H7 (cell line): ENCODE results near the gene ASAP2. TPM values are rescaled to one million over a fixed set of nuclear protein-coding genes. Genes with fewer than 3 reads are reported as not detected.

ENCODE experiments used
- DNase-seq: peaks from one replicate; pipeline ENCODE4 v3.0.0; 2012
- H3K27me3 ChIP-seq: 2 replicates; pipeline ENCODE4 v1.6.0; 2011; ENCODE audit warnings: mild to moderate bottlenecking, low read length; ENCODE audit not compliant: control insufficient read depth, insufficient read depth
- H3K36me3 ChIP-seq: replicated peaks from 2 replicates; pipeline ENCODE4 v1.5.1; 2011; ENCODE audit warnings: low read length; ENCODE audit not compliant: control insufficient read depth, insufficient read depth
- H3K4me3 ChIP-seq: 2 replicates; pipeline ENCODE4 v1.5.1; 2011; ENCODE audit warnings: low read depth, mild to moderate bottlenecking, control low read depth, low read length, moderate library complexity; ENCODE audit not compliant: insufficient read depth
- total RNA-seq: library from RNA; depleted of rRNA; stranded (reverse); fragments of >200 nt; shearing (Covaris generic); gene quantifications from 2 replicates; pipeline ENCODE4 v1.2.3, GENCODE V29; 2014

ASAP2 gene
- total RNA-seq, 1 experiment from 2014 or later = 5.2 TPM

DNA sequence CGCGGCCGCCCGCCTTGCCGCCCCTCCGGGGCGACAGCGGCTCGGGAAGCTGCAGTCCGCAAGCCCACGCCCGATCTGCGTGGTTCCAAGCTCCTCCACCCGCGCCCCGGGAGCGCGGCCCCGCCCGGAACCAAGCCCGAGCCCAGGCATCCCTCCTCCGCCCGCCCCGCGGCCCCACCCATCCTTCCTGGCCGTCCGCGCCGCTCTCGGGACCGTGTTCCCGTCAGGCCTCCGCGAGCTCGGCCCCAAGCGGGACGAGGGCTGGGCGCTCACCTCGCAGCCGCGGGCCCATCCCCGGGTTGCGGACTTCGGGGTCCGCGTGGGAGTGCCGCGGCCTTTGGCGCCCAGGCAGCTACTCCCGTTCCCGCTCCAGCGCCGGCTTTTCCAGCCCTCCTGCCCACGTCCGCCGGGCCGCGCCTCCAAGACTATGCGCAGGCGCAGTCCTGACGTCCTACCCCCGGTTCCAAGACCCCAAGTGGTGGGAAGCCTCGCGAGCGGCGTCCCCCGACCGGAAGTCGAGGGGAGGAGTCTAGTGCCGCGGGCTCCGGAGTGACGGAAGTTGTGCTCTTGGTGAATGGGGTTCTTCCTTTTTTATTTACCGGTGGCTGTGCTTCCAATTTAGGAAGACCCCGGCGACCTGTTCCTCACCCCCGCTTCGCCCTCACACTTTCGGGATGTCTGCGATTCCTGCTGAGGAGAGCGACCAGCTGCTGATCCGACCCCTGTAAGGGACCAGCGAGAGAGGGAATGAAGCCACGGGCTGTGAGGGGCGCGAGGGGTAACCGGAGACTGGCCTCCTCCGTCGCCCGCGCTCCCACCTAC, 216.7 kb downstream of the ASAP2 start, which contains the start of the genes CPSF3 and ITGB1BP1:
TSS of gene CPSF3 (plus strand) at position 555 of the 822 bp plus-strand sequence. CDS start at position 675, 120 bp downstream.
TSS of gene ITGB1BP1 (minus strand) at position 429 of the 822 bp plus-strand sequence. CDS start 4,831 bp downstream, outside the sequence.
- no peaks in the 10 kb centered on the region for H3K36me3 ChIP-seq
- H3K27me3 ChIP-seq = no peaks in the 10 kb centered on the region
- H3K4me3 ChIP-seq = peak within 1 kb of the TSS; percentile 87
- DNase-seq = peak; percentile 99

DNA sequence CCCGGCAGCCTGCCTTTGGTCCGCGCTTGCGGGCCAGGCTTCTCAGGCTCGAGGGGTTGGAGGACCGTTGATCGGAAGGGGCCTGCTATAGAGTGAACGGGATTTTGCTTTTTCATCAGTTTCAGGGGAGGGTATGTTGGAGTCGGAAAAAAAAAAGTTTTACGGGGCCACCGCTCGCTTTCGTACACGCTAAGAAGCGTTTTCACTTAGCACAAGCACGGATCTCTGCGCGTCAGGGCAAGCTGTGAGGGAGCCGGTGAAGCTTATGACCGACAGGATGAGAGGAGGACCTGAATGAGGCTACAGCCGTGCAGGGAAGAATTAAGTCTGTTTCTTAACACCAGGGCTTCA, 217.3 kb downstream of the ASAP2 start:
- DNase-seq = no peak
- H3K36me3 ChIP-seq = no peaks in the 10 kb centered on the region
- no peaks in the 10 kb centered on the region for H3K27me3 ChIP-seq
- peak overlapping the region; percentile 87 for H3K4me3 ChIP-seq

DNA sequence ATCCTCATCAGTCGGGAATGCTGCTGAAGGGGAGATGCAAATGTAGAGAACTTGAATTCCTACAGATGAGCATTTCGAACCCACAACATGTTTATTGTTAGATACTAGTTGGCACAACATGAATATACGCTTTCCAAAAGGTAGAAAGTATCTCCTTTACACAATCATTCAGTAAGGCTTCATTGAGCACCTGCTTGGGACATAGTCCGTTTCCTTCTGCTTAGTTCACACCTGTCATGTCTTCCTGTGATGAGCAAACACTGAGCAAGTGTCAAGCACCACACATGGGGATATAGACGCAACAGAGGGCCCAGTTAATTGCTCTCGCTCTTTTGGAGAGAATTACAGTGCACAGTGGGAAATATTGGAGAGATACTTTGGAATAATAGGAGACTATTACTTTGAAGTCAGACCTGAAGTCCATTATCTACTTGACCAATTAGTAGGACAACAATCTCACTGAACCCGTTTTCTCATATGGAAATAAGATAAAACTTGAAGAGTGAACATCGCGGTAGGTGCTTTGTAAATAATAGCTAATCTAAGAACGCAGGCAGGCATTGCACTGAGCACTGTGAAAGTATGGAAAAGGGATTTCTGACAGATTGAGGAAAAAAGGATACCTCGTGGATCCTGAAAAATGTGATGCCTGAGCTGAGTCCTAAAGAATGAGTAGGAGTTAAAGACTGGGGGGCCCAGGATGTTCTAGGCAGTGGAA, 218.0 kb downstream of the ASAP2 start:
- DNase-seq = no peak

DNA sequence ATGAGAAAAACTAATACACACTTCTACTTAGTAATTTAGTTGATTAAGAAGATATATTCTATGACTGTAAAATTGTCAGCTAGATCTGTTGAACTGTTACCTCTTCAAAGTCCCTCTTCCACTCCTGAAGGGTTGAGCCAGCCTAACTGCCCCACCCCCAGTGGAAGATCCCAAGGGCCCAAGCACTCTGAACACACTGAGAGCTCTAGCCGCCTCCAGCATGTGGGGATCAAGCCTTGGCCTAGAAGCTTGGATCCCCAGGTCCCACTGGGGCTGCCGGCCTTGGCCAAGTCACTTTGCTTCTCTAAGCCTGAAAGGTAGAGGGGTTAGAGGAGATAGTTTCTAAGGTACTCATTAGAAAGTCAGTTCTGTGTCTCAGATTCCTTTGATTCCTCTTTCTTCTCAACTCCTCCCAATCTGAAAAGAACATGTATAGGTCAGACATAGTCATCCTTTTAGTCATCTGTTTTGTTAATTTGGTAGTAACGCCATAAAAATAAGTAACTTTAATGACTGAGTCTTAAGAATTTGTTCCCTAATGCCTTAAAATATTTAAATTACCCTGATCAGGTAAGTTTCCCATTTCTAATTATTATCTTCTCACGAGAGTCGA, 222.5 kb downstream of the ASAP2 start:
- Histone ChIP-seq H3K36me3 (peaks cover 16% of the 10 kb centered on the region), H3K27me3 (no peaks in the 10 kb centered on the region), H3K4me3 (no peak overlapping the region)
- no peak for DNase-seq

More for the DNA sequence above, 218.0 kb downstream of the ASAP2 start:
- Histone ChIP-seq H3K4me3 (peak overlapping the region; percentile 87), H3K36me3 (peaks cover under 1% of the 10 kb centered on the region; the same call in 1 of the 2 replicates), H3K27me3 (no peaks in the 10 kb centered on the region)

DNA sequence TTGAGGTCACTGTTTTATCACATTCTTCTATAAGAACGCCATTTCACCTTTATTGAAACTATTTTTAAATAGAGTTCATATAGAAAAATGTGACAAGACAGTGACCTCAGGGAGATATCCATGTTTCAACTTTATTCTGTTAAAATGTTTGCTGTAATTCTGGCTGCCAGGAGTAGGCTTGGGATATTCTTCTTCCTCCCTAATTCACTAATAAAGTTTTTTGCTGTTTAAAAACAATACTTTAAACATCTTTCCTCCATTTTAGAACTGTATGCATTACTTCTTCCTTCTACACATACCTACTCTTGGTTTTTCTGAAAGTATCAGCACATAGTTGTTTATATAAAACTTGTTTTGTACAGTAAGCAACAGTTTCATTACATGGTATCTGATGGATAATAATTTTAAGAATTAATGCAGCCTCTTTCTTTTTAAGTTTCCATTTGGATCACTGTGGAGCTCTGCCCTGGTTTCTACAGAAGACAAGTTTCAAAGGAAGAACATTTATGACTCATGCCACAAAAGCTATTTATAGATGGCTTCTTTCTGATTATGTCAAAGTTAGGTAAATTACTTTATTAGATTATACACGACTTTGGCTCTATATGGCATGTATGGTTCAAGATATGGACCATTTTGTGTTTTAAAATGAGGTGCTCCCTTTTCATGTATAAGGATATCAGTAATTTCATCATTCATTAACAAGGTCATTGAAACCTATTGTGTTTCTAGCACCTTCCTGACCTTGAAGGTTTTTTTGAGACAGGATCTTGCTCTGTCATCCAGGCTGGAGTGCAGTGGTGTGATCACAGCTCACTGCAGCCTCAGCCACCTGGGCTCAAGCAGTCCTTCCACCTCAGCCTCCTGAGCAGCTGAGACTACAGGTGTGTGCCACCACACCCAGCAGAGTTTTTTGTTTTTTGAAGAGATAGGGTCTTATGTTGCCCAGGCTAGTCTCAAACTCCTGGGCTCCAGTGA, 224.0 kb downstream of the ASAP2 start:
- Histone ChIP-seq H3K27me3 (no peaks in the 10 kb centered on the region), H3K36me3 (peaks cover 18% of the 10 kb centered on the region), H3K4me3 (no peak overlapping the region)
- DNase-seq = no peak

DNA sequence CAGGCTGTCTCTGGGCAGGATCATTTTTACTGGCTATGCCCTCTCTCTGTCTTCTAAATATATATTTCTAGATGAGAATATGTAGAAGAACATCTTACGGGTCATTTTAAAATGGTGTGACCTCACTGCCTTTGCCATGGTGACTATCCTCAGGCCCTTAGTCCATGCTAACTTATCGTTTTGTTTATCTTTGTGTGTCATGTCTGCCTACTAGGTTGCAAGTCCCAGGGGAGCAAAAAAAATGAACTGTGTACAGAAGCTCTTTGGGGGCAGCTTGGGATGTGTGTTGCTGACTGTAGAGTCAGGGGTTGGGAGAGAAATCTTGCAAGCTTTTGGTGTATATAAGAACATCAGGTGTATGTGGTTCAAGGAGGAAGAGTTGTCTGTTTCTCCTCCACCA, 227.9 kb downstream of the ASAP2 start:
- DNase-seq = no peak
- Histone ChIP-seq H3K27me3 (no peaks in the 10 kb centered on the region), H3K4me3 (no peak overlapping the region), H3K36me3 (peaks cover 23% of the 10 kb centered on the region)

DNA sequence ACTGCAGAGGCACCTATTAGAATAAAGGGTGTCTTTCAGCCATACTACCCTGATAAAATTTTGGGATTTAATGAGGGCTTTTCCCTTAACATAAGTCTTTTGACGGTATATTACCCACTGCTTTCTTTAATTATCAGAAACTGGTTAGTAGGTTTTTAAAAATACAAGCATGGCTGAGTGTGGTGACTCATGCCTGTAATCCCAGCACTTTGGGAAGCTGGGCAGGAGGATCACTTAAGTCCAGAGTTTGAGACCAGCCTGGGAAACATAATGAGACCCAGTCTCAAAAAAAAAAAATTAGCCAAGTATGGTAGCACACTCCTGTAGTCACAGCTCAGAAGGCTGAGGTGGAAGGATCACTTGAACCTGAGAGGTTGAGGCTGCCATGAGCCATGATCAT, 232.9 kb downstream of the ASAP2 start:
- Histone ChIP-seq H3K36me3 (peaks cover 16% of the 10 kb centered on the region), H3K27me3 (no peaks in the 10 kb centered on the region), H3K4me3 (no peak overlapping the region)
- DNase-seq = no peak

DNA sequence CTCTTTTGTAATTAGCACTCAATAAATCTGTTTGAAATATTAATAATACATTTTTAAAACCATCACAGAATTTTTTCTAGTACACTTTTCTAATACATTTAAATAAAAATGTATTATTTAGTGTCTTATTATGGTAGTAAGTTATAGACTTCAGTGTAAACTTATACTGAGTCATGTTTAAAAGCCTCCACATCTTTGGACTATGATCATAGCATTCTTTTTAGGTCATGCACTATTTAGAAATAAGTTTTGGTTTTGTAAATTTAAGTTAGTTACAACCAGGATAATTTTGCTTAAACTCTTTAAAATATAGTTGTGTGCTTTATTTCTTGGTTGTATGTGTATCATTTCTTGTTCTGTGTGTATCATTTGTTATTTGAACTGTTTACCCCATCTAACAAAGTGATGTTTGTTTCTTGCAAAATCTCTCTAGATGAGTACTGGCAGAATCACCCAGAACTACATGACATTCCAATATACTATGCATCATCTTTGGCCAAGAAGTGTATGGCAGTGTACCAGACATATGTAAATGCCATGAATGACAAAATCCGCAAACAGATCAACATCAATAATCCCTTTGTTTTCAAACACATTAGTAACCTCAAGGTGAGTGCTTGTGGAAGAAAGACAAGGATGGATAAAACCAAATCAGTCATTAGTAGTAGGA, 233.6 kb downstream of the ASAP2 start:
- H3K4me3 ChIP-seq = no peak overlapping the region
- no peaks in the 10 kb centered on the region for H3K27me3 ChIP-seq
- peaks cover 16% of the 10 kb centered on the region for H3K36me3 ChIP-seq
- DNase-seq = no peak

DNA sequence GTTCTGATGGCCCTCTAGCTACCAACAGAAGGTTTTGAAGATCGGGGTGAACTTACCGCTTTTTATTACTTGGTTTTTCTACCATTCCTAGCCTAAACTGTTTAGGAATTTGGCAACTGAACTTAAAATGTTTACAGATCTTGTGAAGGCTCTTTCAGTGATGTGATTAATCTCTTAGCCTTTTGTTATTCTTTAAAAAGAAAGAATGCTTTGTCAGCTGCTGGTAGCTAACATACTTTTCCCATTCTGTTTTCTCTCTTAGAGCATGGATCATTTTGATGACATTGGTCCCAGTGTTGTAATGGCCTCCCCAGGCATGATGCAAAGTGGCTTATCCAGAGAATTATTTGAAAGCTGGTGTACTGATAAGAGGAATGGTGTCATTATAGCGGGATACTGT, 234.9 kb downstream of the ASAP2 start:
- H3K36me3 ChIP-seq = peaks cover 18% of the 10 kb centered on the region

DNA sequence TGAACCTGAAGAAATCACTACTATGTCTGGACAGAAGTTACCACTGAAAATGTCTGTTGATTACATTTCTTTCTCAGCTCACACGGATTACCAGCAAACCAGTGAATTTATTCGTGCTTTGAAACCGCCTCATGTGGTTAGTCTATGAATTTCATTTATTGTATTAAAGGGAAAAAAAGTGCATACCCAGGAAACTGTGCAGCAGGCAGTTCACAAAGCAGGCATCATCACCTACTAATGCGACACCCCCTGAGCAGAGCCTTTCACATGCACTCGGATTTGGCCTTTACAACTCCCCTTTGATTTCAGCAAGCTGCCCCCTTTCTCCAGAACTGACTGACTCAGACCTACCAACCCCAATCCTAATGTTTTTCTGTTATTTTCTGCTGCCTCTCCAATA, 236.9 kb downstream of the ASAP2 start:
- Histone ChIP-seq H3K4me3 (no peak overlapping the region), H3K36me3 (peaks cover 17% of the 10 kb centered on the region), H3K27me3 (no peaks in the 10 kb centered on the region)
- DNase-seq = no peak

More for the DNA sequence above, 234.9 kb downstream of the ASAP2 start:
- no peak for DNase-seq
- no peaks in the 10 kb centered on the region for H3K27me3 ChIP-seq
- no peak overlapping the region for H3K4me3 ChIP-seq

DNA sequence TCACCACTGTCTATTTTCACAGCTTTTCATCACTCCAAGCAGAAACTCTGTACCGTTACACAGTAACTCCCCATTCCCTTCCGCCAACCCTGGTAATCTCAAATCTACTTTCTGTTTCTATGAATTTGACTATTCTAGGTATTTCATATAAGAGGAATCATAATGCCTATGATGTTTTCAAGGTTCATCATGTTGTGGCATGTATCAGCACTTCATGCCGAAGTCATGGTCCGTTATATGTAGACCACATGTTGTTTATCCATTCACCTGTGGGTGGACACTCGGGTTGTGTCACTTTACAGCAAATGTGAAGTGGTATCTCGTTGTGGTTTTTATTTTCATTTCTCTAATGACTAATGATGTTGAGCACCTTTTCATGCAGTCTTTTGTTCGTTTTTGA, 238.5 kb downstream of the ASAP2 start:
- no peak for DNase-seq
- Histone ChIP-seq H3K36me3 (peaks cover 17% of the 10 kb centered on the region), H3K4me3 (no peak overlapping the region), H3K27me3 (no peaks in the 10 kb centered on the region)

DNA sequence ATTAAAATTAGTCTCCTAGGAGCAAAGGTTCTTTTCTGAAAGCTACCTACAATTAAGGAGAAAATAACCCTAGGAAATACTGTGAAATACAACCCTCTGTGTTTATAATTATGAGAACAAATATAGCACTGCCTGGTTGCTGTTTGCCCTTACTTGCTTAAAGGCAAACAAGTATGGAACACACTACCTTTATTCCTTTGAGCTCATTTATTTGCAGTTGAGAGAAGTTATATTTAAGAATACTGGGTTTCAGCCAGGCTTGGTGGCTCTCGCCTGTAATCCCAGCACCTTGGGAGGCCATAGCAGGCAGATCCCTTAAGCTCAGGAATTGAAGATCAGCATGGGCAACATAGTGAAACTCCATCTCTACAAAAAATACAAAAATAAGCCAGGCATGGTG, 244.6 kb downstream of the ASAP2 start:
- DNase-seq = no peak
- H3K4me3 ChIP-seq = no peak overlapping the region
- H3K36me3 ChIP-seq = peaks cover 10% of the 10 kb centered on the region
- H3K27me3 ChIP-seq = no peaks in the 10 kb centered on the region
